GM21786 (cell line): ENCODE results near the gene PSMD6.

Source experiments
- ATAC-seq: cut with Tn5 transposase; IDR thresholded peaks from one replicate; pipeline ENCODE4 v1.9.1; 2021; ENCODE audit not compliant: unreplicated experiment

The PSMD6 gene

GRCh38 chr3:63961891-63962290 lies 61.4 kb downstream of the PSMD6 start:
- peak; percentile 77 for ATAC-seq
